Thoracic aorta (tissue), 2 donors: Measurements from ENCODE around the gene NUP62CL. TPM values are rescaled to one million over a fixed set of nuclear protein-coding genes. Genes with fewer than 3 reads are reported as not detected.

Source experiments
- ATAC-seq: fragments of 150-250 bp; one replicate; pipeline ENCODE4 v1.8.0; 2017; ENCODE audit warnings: low read depth; ENCODE audit not compliant: insufficient number of reproducible peaks, low FRiP score
- DNase-seq: peaks from one replicate; pipeline ENCODE4 v3.0.0-alpha.2; 2020; ENCODE audit warnings: low spot score
- H3K27ac ChIP-seq, 2 donors: fragments of 200-600 bp; sonication (generic); 1 replicate in 1 of 2; 2 replicates in 1 of 2; pipeline ENCODE4 v1.5.1; 2016; ENCODE audit warnings: mild to moderate bottlenecking in 2 of 2, moderate library complexity in 2 of 2
- H3K27me3 ChIP-seq: fragments of 200-600 bp; sonication (generic); replicated peaks from 2 replicates; pipeline ENCODE4 v1.6.0; 2016; ENCODE audit warnings: mild to moderate bottlenecking; ENCODE audit not compliant: insufficient read depth
- H3K36me3 ChIP-seq: fragments of 200-600 bp; sonication (generic); one replicate; pipeline ENCODE4 v1.5.1; 2016
- H3K4me1 ChIP-seq, 2 donors: fragments of 200-600 bp; sonication (generic); 1 replicate in 1 of 2; 2 replicates in 1 of 2; pipeline versions ENCODE4 v1.5.1 to v1.6.0; 2016; ENCODE audit warnings: low read depth in 2 of 2, mild to moderate bottlenecking in 1 of 2; ENCODE audit not compliant: control insufficient read depth in 1 of 2
- H3K4me3 ChIP-seq: fragments of 200-600 bp; sonication (generic); 2 replicates; pipeline ENCODE4 v1.5.1; 2016; ENCODE audit warnings: mild to moderate bottlenecking
- H3K9me3 ChIP-seq: fragments of 200-600 bp; sonication (generic); 2 replicates; pipeline ENCODE4 v1.5.1; 2016
- total RNA-seq, 2 donors: library from RNA; depleted of rRNA; stranded (reverse); fragments of >200 nt; gene quantifications; one replicate each; pipeline versions ENCODE4 v1.1.0 to v1.2.3, GENCODE V29; 2016
- TF ChIP-seq, protein P1 (sequence below): fragments of 200-600 bp; sonication (generic); IDR thresholded peaks from one replicate; pipeline ENCODE4 v1.5.1; 2019; ENCODE audit warnings: antibody characterized with exemption

NUP62CL gene, protein sequence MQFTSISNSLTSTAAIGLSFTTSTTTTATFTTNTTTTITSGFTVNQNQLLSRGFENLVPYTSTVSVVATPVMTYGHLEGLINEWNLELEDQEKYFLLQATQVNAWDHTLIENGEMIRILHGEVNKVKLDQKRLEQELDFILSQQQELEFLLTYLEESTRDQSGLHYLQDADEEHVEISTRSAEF
- not detected for total RNA-seq

DNA sequence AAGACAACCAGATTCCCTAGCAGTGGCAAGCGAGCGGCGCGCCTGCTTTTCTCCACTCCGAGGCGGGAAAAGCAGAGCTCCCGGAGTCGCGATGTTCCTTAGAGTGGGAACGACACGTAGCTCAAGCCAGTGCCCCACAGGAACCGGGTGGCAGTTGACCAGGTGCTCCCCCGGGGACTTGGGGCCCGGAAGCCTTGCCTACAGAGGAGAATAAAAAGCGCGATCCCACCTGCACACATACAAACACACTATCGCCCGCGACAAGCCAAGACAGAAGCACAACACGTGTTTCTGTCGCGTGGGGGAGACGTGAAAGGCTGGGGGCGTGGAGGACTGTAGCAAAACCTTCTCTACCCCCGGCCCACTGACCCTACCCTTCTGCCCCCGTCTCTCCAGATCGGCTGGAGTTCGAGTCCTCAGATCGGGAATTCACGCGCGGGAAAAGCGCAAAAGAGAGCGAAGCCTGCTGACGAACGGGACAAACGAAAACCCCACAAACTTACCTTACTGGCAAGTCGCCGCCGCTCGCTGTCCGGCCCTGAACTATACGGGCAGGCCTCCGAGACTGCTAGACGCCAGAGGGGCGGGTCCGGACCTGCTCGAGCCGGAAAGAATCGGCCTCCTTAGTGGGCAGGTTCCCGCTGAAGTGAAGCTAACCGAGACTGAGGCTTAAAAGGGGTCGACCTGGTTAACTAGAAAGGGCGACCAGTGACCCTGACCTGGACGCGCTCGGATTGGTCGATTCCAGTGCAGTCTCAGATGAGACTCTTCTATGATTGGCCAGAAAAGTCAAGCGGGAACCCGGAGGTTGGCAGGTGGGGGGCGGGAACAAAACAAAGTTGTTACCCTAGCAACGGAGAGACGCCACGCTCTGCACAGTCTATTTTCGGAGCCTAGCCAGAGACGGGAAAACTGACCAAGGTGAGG is at the start of gene NUP62CL, which contains the start of gene DNAAF6:
Gene NUP62CL (minus strand): TSS at position 664 of the 927 bp plus-strand sequence. CDS start 31,287 bp downstream, outside the sequence.
Gene DNAAF6 (plus strand): TSS at position 842 of the 927 bp plus-strand sequence. CDS start 6,265 bp downstream, outside the sequence.
- H3K9me3 ChIP-seq: no peaks in the 10 kb centered on the region
- no peaks in the 10 kb centered on the region for H3K4me1 ChIP-seq
- H3K27me3 ChIP-seq: no peaks in the 10 kb centered on the region
- TF ChIP-seq, protein P1, sequence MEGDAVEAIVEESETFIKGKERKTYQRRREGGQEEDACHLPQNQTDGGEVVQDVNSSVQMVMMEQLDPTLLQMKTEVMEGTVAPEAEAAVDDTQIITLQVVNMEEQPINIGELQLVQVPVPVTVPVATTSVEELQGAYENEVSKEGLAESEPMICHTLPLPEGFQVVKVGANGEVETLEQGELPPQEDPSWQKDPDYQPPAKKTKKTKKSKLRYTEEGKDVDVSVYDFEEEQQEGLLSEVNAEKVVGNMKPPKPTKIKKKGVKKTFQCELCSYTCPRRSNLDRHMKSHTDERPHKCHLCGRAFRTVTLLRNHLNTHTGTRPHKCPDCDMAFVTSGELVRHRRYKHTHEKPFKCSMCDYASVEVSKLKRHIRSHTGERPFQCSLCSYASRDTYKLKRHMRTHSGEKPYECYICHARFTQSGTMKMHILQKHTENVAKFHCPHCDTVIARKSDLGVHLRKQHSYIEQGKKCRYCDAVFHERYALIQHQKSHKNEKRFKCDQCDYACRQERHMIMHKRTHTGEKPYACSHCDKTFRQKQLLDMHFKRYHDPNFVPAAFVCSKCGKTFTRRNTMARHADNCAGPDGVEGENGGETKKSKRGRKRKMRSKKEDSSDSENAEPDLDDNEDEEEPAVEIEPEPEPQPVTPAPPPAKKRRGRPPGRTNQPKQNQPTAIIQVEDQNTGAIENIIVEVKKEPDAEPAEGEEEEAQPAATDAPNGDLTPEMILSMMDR: no peak
- H3K4me3 ChIP-seq: peak within 1 kb of the TSS; percentile 70
- DNase-seq (peak; percentile 1), ATAC-seq (no peak)
- no peaks in the 10 kb centered on the region for H3K36me3 ChIP-seq
- no peak within 1 kb of the TSS for H3K27ac ChIP-seq

DNA sequence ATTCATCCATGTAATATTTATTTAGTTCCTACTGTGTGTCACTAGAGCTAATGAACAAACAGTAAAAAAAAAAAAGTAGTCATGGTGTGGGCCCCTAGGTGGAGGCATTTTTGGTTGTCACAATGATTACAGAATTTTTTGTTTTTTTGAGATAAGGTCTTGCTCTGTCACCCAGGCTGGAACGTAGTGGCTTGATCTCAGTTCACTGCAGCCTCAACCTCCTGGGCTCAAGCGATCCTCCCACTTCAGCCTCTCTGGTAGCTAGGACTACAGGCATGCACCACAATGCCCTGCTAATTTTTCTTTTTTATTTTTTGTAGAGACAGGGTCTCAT is 22.2 kb upstream of the NUP62CL start:
- no peak overlapping the region for H3K27ac ChIP-seq
- H3K4me3 ChIP-seq: no peak overlapping the region
- H3K36me3 ChIP-seq: no peaks in the 10 kb centered on the region
- TF ChIP-seq, protein P1: no peak
- ATAC-seq: no peak
- H3K4me1 ChIP-seq: no peaks in the 10 kb centered on the region
- no peaks in the 10 kb centered on the region for H3K27me3 ChIP-seq
- H3K9me3 ChIP-seq: no peaks in the 10 kb centered on the region
- no peak for DNase-seq

DNA sequence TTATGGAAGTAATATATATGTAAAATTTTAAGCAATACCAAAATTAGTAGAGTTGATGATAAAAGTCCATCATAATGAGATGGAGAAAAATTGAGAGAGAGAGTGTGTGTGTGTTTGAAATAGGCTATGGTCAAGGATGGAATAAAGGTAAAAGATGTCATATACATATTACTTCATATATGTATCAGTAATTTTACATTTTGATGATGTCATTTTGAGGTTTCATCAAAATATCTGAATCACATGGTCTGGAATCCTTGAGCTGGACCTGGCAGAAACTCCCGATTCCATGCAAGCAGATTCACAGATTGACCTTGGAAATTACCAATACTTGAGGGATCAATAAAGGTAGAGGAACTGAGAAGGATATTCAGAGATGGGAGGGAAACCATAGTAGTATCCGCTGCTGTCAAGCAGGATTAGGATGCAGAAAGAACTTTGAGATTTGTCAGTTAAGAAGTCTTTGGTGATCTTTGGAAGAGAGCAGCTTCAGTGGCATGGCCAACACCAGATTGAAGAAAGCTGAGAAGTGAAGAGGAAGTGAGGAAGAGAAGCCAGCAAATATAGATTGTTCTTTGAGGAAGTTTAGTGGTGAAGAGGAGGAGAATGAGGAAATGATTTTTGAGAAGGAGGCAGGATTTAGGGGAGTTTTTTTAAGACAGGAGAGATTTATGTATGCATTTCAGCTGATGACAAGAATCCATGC is 21.7 kb upstream of the NUP62CL start:
- no peaks in the 10 kb centered on the region for H3K4me1 ChIP-seq
- no peak overlapping the region for H3K27ac ChIP-seq
- H3K36me3 ChIP-seq: no peaks in the 10 kb centered on the region
- no peaks in the 10 kb centered on the region for H3K27me3 ChIP-seq
- ATAC-seq (no peak), DNase-seq (no peak)
- no peaks in the 10 kb centered on the region for H3K9me3 ChIP-seq
- no peak overlapping the region for H3K4me3 ChIP-seq
- TF ChIP-seq, protein P1: no peak

DNA sequence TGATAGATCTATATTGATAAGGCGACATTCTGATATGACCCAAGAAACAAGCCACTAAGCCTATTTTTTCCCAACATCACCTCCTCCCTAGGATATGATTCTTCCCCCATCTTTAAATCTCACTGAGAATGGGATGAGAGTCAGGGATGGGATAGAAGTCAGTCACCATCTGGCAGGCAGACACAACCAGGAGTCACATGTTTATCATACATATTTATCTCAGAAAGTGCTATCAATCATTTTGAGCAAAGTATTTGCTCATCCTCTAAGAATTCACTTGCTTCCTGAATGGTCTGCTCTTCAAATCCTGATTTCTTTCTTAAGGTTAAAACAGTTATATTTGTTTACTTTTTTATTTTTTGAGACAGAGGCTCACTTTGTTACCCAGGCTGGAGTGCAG is 20.5 kb upstream of the NUP62CL start:
- ATAC-seq (no peak), DNase-seq (no peak)
- Histone ChIP-seq H3K27me3 (no peaks in the 10 kb centered on the region), H3K4me1 (no peaks in the 10 kb centered on the region), H3K4me3 (no peak overlapping the region), H3K36me3 (no peaks in the 10 kb centered on the region), H3K9me3 (no peaks in the 10 kb centered on the region), H3K27ac (no peak overlapping the region)
- TF ChIP-seq, protein P1: no peak

DNA sequence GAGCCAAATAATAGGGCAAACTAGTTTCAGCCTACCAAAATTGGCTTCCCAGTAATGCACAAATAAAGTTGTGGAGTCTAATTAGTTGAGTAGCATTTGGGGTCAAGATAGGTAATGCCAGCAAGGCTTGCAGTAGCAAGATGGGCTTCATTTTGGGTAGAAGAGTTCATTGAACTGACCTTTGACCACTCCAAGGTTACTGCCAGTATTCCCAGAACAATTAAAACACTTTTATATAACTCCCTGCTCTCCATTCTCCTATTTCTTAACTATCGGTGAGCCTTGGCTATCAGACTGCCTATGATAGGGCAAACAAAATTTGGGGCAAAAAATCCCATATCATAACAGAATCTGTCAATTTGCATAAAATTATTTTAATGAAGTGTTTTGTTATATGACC is 7.2 kb upstream of the NUP62CL start:
- no peak overlapping the region for H3K4me3 ChIP-seq
- no peak for DNase-seq
- no peaks in the 10 kb centered on the region for H3K4me1 ChIP-seq
- no peak for ATAC-seq
- no peaks in the 10 kb centered on the region for H3K27me3 ChIP-seq
- H3K9me3 ChIP-seq: no peaks in the 10 kb centered on the region
- H3K36me3 ChIP-seq: no peaks in the 10 kb centered on the region
- TF ChIP-seq, protein P1: no peak
- H3K27ac ChIP-seq: no peak overlapping the region
